Measurements from ENCODE around the gene SLC38A8. TPM values are rescaled to one million over a fixed set of nuclear protein-coding genes. Genes with fewer than 3 reads are reported as not detected.

SLC38A8 gene
- total RNA-seq, 2 donors from 2014 or later, result not detected

- H3K4me1 Mint-ChIP-seq, result peaks cover 8% of the 10 kb centered on the region
- H3K9me3 Mint-ChIP-seq, result no peaks in the 10 kb centered on the region
- H3K27me3 Mint-ChIP-seq, result no peaks in the 10 kb centered on the region
- no peak overlapping the region for H3K4me3 Mint-ChIP-seq
- no peak for ATAC-seq (replicated peaks)
- peak overlapping the region; percentile 22 for H3K27ac Mint-ChIP-seq
- H3K36me3 Mint-ChIP-seq (ENCODE audit: low read depth), result peaks cover 95% of the 10 kb centered on the region
Measured at GRCh38 chr16:84080378-84080777, 37.8 kb upstream of the SLC38A8 start.

- Mint-ChIP-seq H3K27ac (peak overlapping the region; percentile 22), H3K27me3 (no peaks in the 10 kb centered on the region), H3K9me3 (no peaks in the 10 kb centered on the region), H3K36me3 (ENCODE audit: low read depth) (peaks cover 96% of the 10 kb centered on the region), H3K4me3 (no peak overlapping the region), H3K4me1 (peaks cover 4% of the 10 kb centered on the region)
- no peak for ATAC-seq (replicated peaks)
Measured at GRCh38 chr16:84079664-84080063, 37.1 kb upstream of the SLC38A8 start.

- ATAC-seq (replicated peaks), result no peak
- Mint-ChIP-seq H3K9me3 (no peaks in the 10 kb centered on the region), H3K4me3 (no peak overlapping the region), H3K4me1 (peaks cover 4% of the 10 kb centered on the region), H3K36me3 (ENCODE audit: low read depth) (peaks cover 96% of the 10 kb centered on the region), H3K27ac (no peak overlapping the region), H3K27me3 (no peaks in the 10 kb centered on the region)
Measured at GRCh38 chr16:84075376-84075775, 32.8 kb upstream of the SLC38A8 start.

GRCh38 chr16:84074721-84075120 lies 32.1 kb upstream of the SLC38A8 start:
- Mint-ChIP-seq H3K27ac (no peak overlapping the region), H3K4me1 (peaks cover 4% of the 10 kb centered on the region), H3K4me3 (no peak overlapping the region), H3K9me3 (no peaks in the 10 kb centered on the region), H3K27me3 (no peaks in the 10 kb centered on the region), H3K36me3 (ENCODE audit: low read depth) (peaks cover 96% of the 10 kb centered on the region)
- ATAC-seq (replicated peaks), result no peak

GRCh38 chr16:84072014-84072413 lies 29.4 kb upstream of the SLC38A8 start:
- H3K36me3 Mint-ChIP-seq (ENCODE audit: low read depth), result peaks cover 96% of the 10 kb centered on the region
- H3K9me3 Mint-ChIP-seq, result no peaks in the 10 kb centered on the region
- ATAC-seq (replicated peaks), result no peak
- H3K27ac Mint-ChIP-seq, result no peak overlapping the region
- no peak overlapping the region for H3K4me3 Mint-ChIP-seq
- no peaks in the 10 kb centered on the region for H3K27me3 Mint-ChIP-seq
- H3K4me1 Mint-ChIP-seq, result no peaks in the 10 kb centered on the region

GRCh38 chr16:84071121-84071520 lies 28.5 kb upstream of the SLC38A8 start:
- no peak overlapping the region for H3K27ac Mint-ChIP-seq
- ATAC-seq (replicated peaks), result no peak
- no peaks in the 10 kb centered on the region for H3K4me1 Mint-ChIP-seq
- peaks cover 95% of the 10 kb centered on the region for H3K36me3 Mint-ChIP-seq (ENCODE audit: low read depth)
- no peaks in the 10 kb centered on the region for H3K9me3 Mint-ChIP-seq
- H3K27me3 Mint-ChIP-seq, result no peaks in the 10 kb centered on the region
- no peak overlapping the region for H3K4me3 Mint-ChIP-seq

GRCh38 chr16:84069540-84069939 lies 26.9 kb upstream of the SLC38A8 start:
- Mint-ChIP-seq H3K9me3 (no peaks in the 10 kb centered on the region), H3K36me3 (ENCODE audit: low read depth) (peaks cover 93% of the 10 kb centered on the region), H3K4me1 (no peaks in the 10 kb centered on the region), H3K27ac (no peak overlapping the region), H3K27me3 (no peaks in the 10 kb centered on the region), H3K4me3 (no peak overlapping the region)
- no peak for ATAC-seq (replicated peaks)

- no peak for ATAC-seq (replicated peaks)
- no peaks in the 10 kb centered on the region for H3K27me3 Mint-ChIP-seq
- peak overlapping the region; percentile 11 for H3K27ac Mint-ChIP-seq
Measured at GRCh38 chr16:84068783-84069462, 26.3 kb upstream of the SLC38A8 start.

GRCh38 chr16:84068041-84068440 lies 25.4 kb upstream of the SLC38A8 start:
- no peak overlapping the region for H3K4me3 Mint-ChIP-seq
- peaks cover 5% of the 10 kb centered on the region for H3K4me1 Mint-ChIP-seq
- H3K27ac Mint-ChIP-seq, result no peak overlapping the region
- H3K27me3 Mint-ChIP-seq, result no peaks in the 10 kb centered on the region
- peaks cover 93% of the 10 kb centered on the region for H3K36me3 Mint-ChIP-seq (ENCODE audit: low read depth)
- H3K9me3 Mint-ChIP-seq, result no peaks in the 10 kb centered on the region
- no peak for ATAC-seq (replicated peaks)

More at GRCh38 chr16:84068783-84069462, 26.3 kb upstream of the SLC38A8 start:
- H3K36me3 Mint-ChIP-seq (ENCODE audit: low read depth), result peaks cover 93% of the 10 kb centered on the region
- no peaks in the 10 kb centered on the region for H3K9me3 Mint-ChIP-seq
- no peaks in the 10 kb centered on the region for H3K4me1 Mint-ChIP-seq
- no peak overlapping the region for H3K4me3 Mint-ChIP-seq

- Mint-ChIP-seq H3K27ac (no peak overlapping the region), H3K27me3 (no peaks in the 10 kb centered on the region), H3K4me1 (peaks cover 5% of the 10 kb centered on the region), H3K4me3 (no peak overlapping the region), H3K36me3 (ENCODE audit: low read depth) (peaks cover 96% of the 10 kb centered on the region), H3K9me3 (no peaks in the 10 kb centered on the region)
- no peak for ATAC-seq (replicated peaks)
Measured at GRCh38 chr16:84067640-84068039, 25.0 kb upstream of the SLC38A8 start.

- H3K9me3 Mint-ChIP-seq, result no peaks in the 10 kb centered on the region
- H3K36me3 Mint-ChIP-seq (ENCODE audit: low read depth), result peaks cover 97% of the 10 kb centered on the region
- peak; percentile 51 for ATAC-seq (replicated peaks)
- no peak overlapping the region for H3K4me3 Mint-ChIP-seq
- H3K4me1 Mint-ChIP-seq, result peaks cover 5% of the 10 kb centered on the region
- no peak overlapping the region for H3K27ac Mint-ChIP-seq
- no peaks in the 10 kb centered on the region for H3K27me3 Mint-ChIP-seq
Measured at GRCh38 chr16:84065536-84066132, 23.0 kb upstream of the SLC38A8 start.

GRCh38 chr16:84063980-84064379 lies 21.4 kb upstream of the SLC38A8 start:
- Mint-ChIP-seq H3K4me3 (no peak overlapping the region), H3K27me3 (no peaks in the 10 kb centered on the region), H3K27ac (no peak overlapping the region), H3K36me3 (ENCODE audit: low read depth) (peaks cover 97% of the 10 kb centered on the region), H3K4me1 (peaks cover 5% of the 10 kb centered on the region), H3K9me3 (no peaks in the 10 kb centered on the region)
- no peak for ATAC-seq (replicated peaks)

- Mint-ChIP-seq H3K4me1 (peaks cover 5% of the 10 kb centered on the region), H3K36me3 (ENCODE audit: low read depth) (peaks cover 97% of the 10 kb centered on the region), H3K4me3 (no peak overlapping the region), H3K9me3 (no peaks in the 10 kb centered on the region), H3K27me3 (no peaks in the 10 kb centered on the region), H3K27ac (peak overlapping the region; percentile 12)
- peak; percentile 96 for ATAC-seq (replicated peaks)
Measured at GRCh38 chr16:84062734-84063640, 20.4 kb upstream of the SLC38A8 start.

- Mint-ChIP-seq H3K9me3 (no peaks in the 10 kb centered on the region), H3K4me3 (no peak overlapping the region), H3K27me3 (no peaks in the 10 kb centered on the region), H3K4me1 (peaks cover 5% of the 10 kb centered on the region), H3K36me3 (ENCODE audit: low read depth) (peaks cover 98% of the 10 kb centered on the region), H3K27ac (no peak overlapping the region)
- ATAC-seq (replicated peaks), result no peak
Measured at GRCh38 chr16:84061236-84061819, 18.7 kb upstream of the SLC38A8 start.
